Activated naive CD8-positive, alpha-beta T cell treated with anti-CD3 and anti-CD28 coated beads, Interleukin-2, amount 50 U/mL, for 24 hours (primary cell): Measurements from ENCODE around the gene PLD5.
"Not testable (repeated sequence)": the region's sequence is repeated elsewhere in the genome, so short reads cannot be mapped to it uniquely, and the experiment has no call there.

Experiments used
- ATAC-seq: fragments of 150-1000 bp; cut with Tn5 transposase; one replicate; pipeline ENCODE4 v1.10.0; 2021
- DNase-seq: peaks from one replicate; pipeline ENCODE4 v3.0.0; 2021
- H3K27ac Mint-ChIP-seq: one replicate; pipeline ENCODE4 v1.8.0; 2021; ENCODE audit warnings: mild to moderate bottlenecking, mixed read lengths
- H3K27me3 Mint-ChIP-seq: one replicate; pipeline ENCODE4 v1.8.0; 2021; ENCODE audit warnings: mixed read lengths
- H3K36me3 Mint-ChIP-seq: one replicate; pipeline ENCODE4 v1.8.0; 2021; ENCODE audit warnings: low read depth, mixed read lengths
- H3K4me1 Mint-ChIP-seq: one replicate; pipeline ENCODE4 v1.8.0; 2021; ENCODE audit warnings: mixed read lengths
- H3K4me3 Mint-ChIP-seq: one replicate; pipeline ENCODE4 v1.8.0; 2021; ENCODE audit warnings: mild to moderate bottlenecking, moderate library complexity, mixed read lengths
- H3K9me3 Mint-ChIP-seq: one replicate; pipeline ENCODE4 v1.8.0; 2021; ENCODE audit warnings: mixed read lengths

PLD5 gene

DNA sequence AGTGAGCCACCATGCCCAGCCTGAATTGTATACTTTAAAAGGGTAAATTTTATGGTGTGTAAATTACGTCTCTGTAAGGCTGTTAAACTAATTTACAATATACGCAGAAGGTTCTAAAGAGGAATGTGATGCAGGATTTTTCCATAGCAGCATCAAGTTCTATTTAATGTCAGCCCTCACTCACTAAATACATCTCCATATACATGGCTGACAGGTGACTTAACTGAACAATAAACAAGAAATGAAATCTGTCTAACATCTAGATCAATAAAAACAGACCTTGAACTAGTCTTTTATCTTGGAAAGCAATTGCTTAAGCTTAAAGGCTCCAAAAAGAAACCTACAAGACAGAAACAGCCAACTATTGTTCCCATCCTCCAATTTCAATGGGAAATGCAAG is 404.1 kb downstream of the PLD5 start:
- no peak for ATAC-seq
- Mint-ChIP-seq H3K27ac (no peak overlapping the region), H3K4me3 (no peak overlapping the region), H3K9me3 (no peaks in the 10 kb centered on the region), H3K27me3 (peaks cover 2% of the 10 kb centered on the region), H3K4me1 (no peaks in the 10 kb centered on the region), H3K36me3 (no peaks in the 10 kb centered on the region)
- no peak for DNase-seq

GRCh38 chr1:242100921-242101320 is 423.6 kb downstream of the PLD5 start:
- peaks cover 4% of the 10 kb centered on the region for H3K9me3 Mint-ChIP-seq
- no peak overlapping the region for H3K4me3 Mint-ChIP-seq
- no peak overlapping the region for H3K27ac Mint-ChIP-seq
- no peaks in the 10 kb centered on the region for H3K4me1 Mint-ChIP-seq
- H3K27me3 Mint-ChIP-seq = peaks cover 5% of the 10 kb centered on the region
- no peak for DNase-seq
- H3K36me3 Mint-ChIP-seq = no peaks in the 10 kb centered on the region
- ATAC-seq = no peak

DNA sequence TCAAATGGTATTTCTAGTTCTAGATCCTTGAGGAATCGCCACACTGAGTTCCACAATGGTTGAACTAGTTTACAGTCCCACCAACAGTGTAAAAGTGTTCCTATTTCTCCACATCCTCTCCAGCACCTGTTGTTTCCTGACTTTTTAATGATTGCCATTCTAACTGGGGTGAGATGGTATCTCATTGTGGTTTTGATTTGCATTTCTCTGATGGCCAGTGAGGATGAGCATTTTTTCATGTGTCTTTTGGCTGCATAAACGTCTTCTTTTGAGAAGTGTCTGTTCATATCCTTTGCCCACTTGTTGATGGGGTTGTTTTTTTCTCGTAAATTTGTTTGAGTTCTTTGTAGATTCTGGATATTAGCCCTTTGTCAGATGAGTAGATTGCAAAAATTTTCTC is 427.2 kb downstream of the PLD5 start:
- not testable (repeated sequence) for H3K9me3 Mint-ChIP-seq, ATAC-seq, H3K27me3 Mint-ChIP-seq, DNase-seq, H3K4me3 Mint-ChIP-seq, H3K4me1 Mint-ChIP-seq, H3K36me3 Mint-ChIP-seq, H3K27ac Mint-ChIP-seq

- DNase-seq = no peak
- Mint-ChIP-seq H3K27me3 (peaks cover 2% of the 10 kb centered on the region), H3K9me3 (peaks cover 1% of the 10 kb centered on the region), H3K4me3 (no peak overlapping the region), H3K27ac (no peak overlapping the region), H3K4me1 (no peaks in the 10 kb centered on the region), H3K36me3 (no peaks in the 10 kb centered on the region)
- ATAC-seq = no peak
Observed at GRCh38 chr1:242093116-242093515, 431.4 kb downstream of the PLD5 start.

DNA sequence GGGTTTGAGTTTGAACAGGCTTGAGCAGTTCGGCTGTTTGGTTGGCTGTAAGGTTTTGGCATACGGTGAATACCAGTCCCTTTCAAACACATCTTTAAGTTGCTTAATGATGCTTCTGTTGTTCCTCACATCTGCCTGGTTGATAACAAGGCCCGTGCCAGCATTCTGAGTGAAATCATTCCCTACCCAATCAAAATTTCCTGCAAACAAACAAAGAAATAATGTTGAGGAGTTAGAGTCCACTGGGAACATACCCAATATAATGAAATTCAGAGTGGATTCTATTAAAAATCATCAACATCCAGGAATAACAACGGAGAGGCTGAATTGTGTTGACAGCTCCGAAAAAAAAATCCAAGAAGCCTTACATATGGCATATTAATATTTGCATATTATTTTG is 434.6 kb downstream of the PLD5 start:
- Mint-ChIP-seq H3K27me3 (no peaks in the 10 kb centered on the region), H3K4me3 (no peak overlapping the region), H3K9me3 (no peaks in the 10 kb centered on the region), H3K27ac (no peak overlapping the region), H3K4me1 (no peaks in the 10 kb centered on the region), H3K36me3 (no peaks in the 10 kb centered on the region)
- ATAC-seq (no peak), DNase-seq (no peak)

DNA sequence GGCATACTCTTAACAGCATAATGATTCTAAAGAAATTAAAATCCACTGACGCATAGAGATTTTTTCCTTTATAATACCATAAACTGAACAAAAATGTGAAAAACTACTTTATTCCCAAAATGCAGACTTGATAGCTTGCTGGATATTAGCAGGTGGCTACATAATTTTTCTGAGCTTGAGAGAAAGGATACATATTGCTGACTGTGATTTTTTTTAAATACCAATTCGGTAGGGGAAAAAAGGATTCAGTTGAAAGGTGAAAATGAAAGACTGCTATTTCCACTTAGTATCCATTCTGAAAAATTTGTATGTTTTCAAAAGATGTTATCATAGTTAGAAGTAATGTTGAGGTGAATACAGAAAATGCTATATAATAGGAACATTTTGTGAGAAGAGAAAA is 435.6 kb downstream of the PLD5 start:
- ATAC-seq (no peak), DNase-seq (no peak)
- H3K36me3 Mint-ChIP-seq = no peaks in the 10 kb centered on the region
- H3K4me3 Mint-ChIP-seq = no peak overlapping the region
- H3K9me3 Mint-ChIP-seq = no peaks in the 10 kb centered on the region
- no peaks in the 10 kb centered on the region for H3K27me3 Mint-ChIP-seq
- no peak overlapping the region for H3K27ac Mint-ChIP-seq
- no peaks in the 10 kb centered on the region for H3K4me1 Mint-ChIP-seq

- no peaks in the 10 kb centered on the region for H3K36me3 Mint-ChIP-seq
- H3K4me3 Mint-ChIP-seq = no peak overlapping the region
- H3K9me3 Mint-ChIP-seq = no peaks in the 10 kb centered on the region
- DNase-seq (no peak), ATAC-seq (no peak)
- H3K4me1 Mint-ChIP-seq = no peaks in the 10 kb centered on the region
- H3K27ac Mint-ChIP-seq = no peak overlapping the region
- peaks cover 6% of the 10 kb centered on the region for H3K27me3 Mint-ChIP-seq
Observed at GRCh38 chr1:242086706-242087105, 437.8 kb downstream of the PLD5 start.

DNA sequence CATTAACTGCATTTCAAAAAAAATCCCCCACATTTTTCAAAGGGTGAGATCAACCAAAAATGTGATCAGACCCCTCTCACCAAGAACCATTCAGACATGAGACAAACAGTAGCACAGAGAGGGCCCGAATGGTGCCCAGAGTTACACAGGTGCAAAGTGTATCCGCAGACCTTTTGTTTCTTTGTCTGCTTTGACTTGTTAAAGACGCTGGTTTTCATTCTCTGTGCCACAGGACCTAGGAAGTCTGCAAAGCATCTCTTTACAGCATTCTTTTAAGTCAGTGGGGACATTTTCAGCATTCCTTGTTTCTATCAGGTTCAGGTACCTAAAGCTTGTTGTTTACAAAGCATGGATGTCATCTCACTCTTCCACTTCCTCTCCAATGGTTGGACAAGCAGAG is 438.4 kb downstream of the PLD5 start:
- H3K36me3 Mint-ChIP-seq = no peaks in the 10 kb centered on the region
- H3K27ac Mint-ChIP-seq = no peak overlapping the region
- DNase-seq (no peak), ATAC-seq (no peak)
- H3K9me3 Mint-ChIP-seq = no peaks in the 10 kb centered on the region
- no peak overlapping the region for H3K4me3 Mint-ChIP-seq
- H3K27me3 Mint-ChIP-seq = peaks cover 6% of the 10 kb centered on the region
- H3K4me1 Mint-ChIP-seq = no peaks in the 10 kb centered on the region

- no peak for ATAC-seq
- no peak for DNase-seq
- Mint-ChIP-seq H3K27ac (no peak overlapping the region), H3K27me3 (peaks cover 6% of the 10 kb centered on the region), H3K4me3 (no peak overlapping the region), H3K4me1 (no peaks in the 10 kb centered on the region), H3K36me3 (no peaks in the 10 kb centered on the region), H3K9me3 (no peaks in the 10 kb centered on the region)
Observed at GRCh38 chr1:242083742-242084141, 440.8 kb downstream of the PLD5 start.

- DNase-seq = no peak
- H3K36me3 Mint-ChIP-seq = no peaks in the 10 kb centered on the region
Observed at GRCh38 chr1:242081446-242081845, 443.1 kb downstream of the PLD5 start.

GRCh38 chr1:242065813-242066212 is 458.7 kb downstream of the PLD5 start:
- no peaks in the 10 kb centered on the region for H3K36me3 Mint-ChIP-seq
- no peak overlapping the region for H3K4me3 Mint-ChIP-seq
- peaks cover 10% of the 10 kb centered on the region for H3K27me3 Mint-ChIP-seq

More at GRCh38 chr1:242081446-242081845, 443.1 kb downstream of the PLD5 start:
- ATAC-seq = no peak
- Mint-ChIP-seq H3K4me1 (no peaks in the 10 kb centered on the region), H3K4me3 (no peak overlapping the region), H3K27me3 (peaks cover 6% of the 10 kb centered on the region), H3K27ac (no peak overlapping the region), H3K9me3 (no peaks in the 10 kb centered on the region)

GRCh38 chr1:242062271-242062670 is 462.2 kb downstream of the PLD5 start:
- H3K27me3 Mint-ChIP-seq = peaks cover 3% of the 10 kb centered on the region
- no peaks in the 10 kb centered on the region for H3K36me3 Mint-ChIP-seq
- H3K9me3 Mint-ChIP-seq = no peaks in the 10 kb centered on the region
- ATAC-seq (no peak), DNase-seq (no peak)
- no peak overlapping the region for H3K27ac Mint-ChIP-seq
- no peak overlapping the region for H3K4me3 Mint-ChIP-seq
- no peaks in the 10 kb centered on the region for H3K4me1 Mint-ChIP-seq

More at GRCh38 chr1:242065813-242066212, 458.7 kb downstream of the PLD5 start:
- Mint-ChIP-seq H3K4me1 (no peaks in the 10 kb centered on the region), H3K9me3 (no peaks in the 10 kb centered on the region), H3K27ac (no peak overlapping the region)
- DNase-seq = no peak
- no peak for ATAC-seq

DNA sequence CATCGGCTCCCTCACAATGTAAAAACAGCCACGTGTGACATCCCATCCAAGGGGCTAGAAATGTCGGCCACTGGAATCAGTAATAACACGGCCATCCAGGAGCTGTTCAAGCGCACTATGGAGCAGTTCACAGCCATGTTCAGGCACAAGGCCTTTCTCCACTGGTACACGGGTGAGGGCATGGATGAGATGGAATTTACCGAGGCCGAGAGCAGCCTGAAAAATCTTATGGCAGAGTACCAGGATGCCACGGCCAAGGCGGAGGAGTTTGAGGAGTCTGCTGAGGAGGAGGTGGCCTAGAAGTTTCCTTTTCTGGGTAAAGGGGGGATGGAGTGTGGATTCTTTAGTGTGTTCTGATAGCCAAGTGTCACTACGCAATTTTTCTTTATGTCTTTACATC is 464.5 kb downstream of the PLD5 start:
- ATAC-seq (no peak), DNase-seq (no peak)
- Mint-ChIP-seq H3K4me1 (no peaks in the 10 kb centered on the region), H3K27ac (no peak overlapping the region), H3K36me3 (no peaks in the 10 kb centered on the region), H3K27me3 (peaks cover 2% of the 10 kb centered on the region), H3K4me3 (no peak overlapping the region), H3K9me3 (no peaks in the 10 kb centered on the region)

GRCh38 chr1:242058582-242058981 is 465.9 kb downstream of the PLD5 start:
- not testable (repeated sequence) for H3K27me3 Mint-ChIP-seq, H3K27ac Mint-ChIP-seq, DNase-seq, ATAC-seq, H3K9me3 Mint-ChIP-seq, H3K4me1 Mint-ChIP-seq, H3K36me3 Mint-ChIP-seq, H3K4me3 Mint-ChIP-seq

GRCh38 chr1:242058181-242058580 is 466.3 kb downstream of the PLD5 start:
- DNase-seq, ATAC-seq: not testable (repeated sequence)

GRCh38 chr1:242057745-242058115 is 466.8 kb downstream of the PLD5 start:
- no peak overlapping the region for H3K4me3 Mint-ChIP-seq
- DNase-seq (no peak), ATAC-seq (no peak)
- H3K4me1 Mint-ChIP-seq = no peaks in the 10 kb centered on the region
- H3K27ac Mint-ChIP-seq = no peak overlapping the region
- H3K27me3 Mint-ChIP-seq = peaks cover 2% of the 10 kb centered on the region
- no peaks in the 10 kb centered on the region for H3K9me3 Mint-ChIP-seq
- no peaks in the 10 kb centered on the region for H3K36me3 Mint-ChIP-seq

More at GRCh38 chr1:242058181-242058580, 466.3 kb downstream of the PLD5 start:
- H3K27me3 Mint-ChIP-seq, H3K9me3 Mint-ChIP-seq, H3K36me3 Mint-ChIP-seq, H3K27ac Mint-ChIP-seq, H3K4me3 Mint-ChIP-seq, H3K4me1 Mint-ChIP-seq: not testable (repeated sequence)
